ENCODE data around the gene HMCN2. TPM values are rescaled to one million over a fixed set of nuclear protein-coding genes. Genes with fewer than 3 reads are reported as not detected.
"Not testable (repeated sequence)": the region's sequence is repeated elsewhere in the genome, so short reads cannot be mapped to it uniquely, and the experiment has no call there.

Gene HMCN2
- total RNA-seq, 1 experiment from 2014 or later = not detected

- H3K9me3 Mint-ChIP-seq (ENCODE audit: unreplicated experiment) = no peaks in the 10 kb centered on the region
- TF ChIP-seq, protein P1, sequence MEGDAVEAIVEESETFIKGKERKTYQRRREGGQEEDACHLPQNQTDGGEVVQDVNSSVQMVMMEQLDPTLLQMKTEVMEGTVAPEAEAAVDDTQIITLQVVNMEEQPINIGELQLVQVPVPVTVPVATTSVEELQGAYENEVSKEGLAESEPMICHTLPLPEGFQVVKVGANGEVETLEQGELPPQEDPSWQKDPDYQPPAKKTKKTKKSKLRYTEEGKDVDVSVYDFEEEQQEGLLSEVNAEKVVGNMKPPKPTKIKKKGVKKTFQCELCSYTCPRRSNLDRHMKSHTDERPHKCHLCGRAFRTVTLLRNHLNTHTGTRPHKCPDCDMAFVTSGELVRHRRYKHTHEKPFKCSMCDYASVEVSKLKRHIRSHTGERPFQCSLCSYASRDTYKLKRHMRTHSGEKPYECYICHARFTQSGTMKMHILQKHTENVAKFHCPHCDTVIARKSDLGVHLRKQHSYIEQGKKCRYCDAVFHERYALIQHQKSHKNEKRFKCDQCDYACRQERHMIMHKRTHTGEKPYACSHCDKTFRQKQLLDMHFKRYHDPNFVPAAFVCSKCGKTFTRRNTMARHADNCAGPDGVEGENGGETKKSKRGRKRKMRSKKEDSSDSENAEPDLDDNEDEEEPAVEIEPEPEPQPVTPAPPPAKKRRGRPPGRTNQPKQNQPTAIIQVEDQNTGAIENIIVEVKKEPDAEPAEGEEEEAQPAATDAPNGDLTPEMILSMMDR (IDR thresholded peaks at IDR 0.05; ENCODE audit: unreplicated experiment) = no peak
- H3K36me3 Mint-ChIP-seq (ENCODE audit: insufficient read depth, unreplicated experiment) = no peaks in the 10 kb centered on the region
- DNase-seq (ENCODE audit: unreplicated experiment) = no peak
- peaks cover 8% of the 10 kb centered on the region for H3K4me1 Mint-ChIP-seq (ENCODE audit: insufficient read depth, unreplicated experiment)
- BruUV-seq (replicated peaks) = no TSS peak
- H3K27ac Mint-ChIP-seq (ENCODE audit: low read depth, unreplicated experiment) = no peak overlapping the region
- peaks cover 10% of the 10 kb centered on the region for H3K27me3 Mint-ChIP-seq (ENCODE audit: insufficient read depth, unreplicated experiment)
- intact Hi-C loops (cut with micrococcal nuclease) = no loop called here
- no peak overlapping the region for H3K4me3 Mint-ChIP-seq (ENCODE audit: unreplicated experiment)
- POLR2A ChIA-PET = no interaction called here
- CTCF ChIA-PET = interaction anchor here (0.6 to 0.7 kb wide), 2 partner anchors 13 to 60 kb away, joined by 3 to 5 read pairs; no protein-coding TSS in a partner anchor
These were observed 131.0 kb downstream of the HMCN2 start for GRCh38 chr9:130396581-130396980.

DNA sequence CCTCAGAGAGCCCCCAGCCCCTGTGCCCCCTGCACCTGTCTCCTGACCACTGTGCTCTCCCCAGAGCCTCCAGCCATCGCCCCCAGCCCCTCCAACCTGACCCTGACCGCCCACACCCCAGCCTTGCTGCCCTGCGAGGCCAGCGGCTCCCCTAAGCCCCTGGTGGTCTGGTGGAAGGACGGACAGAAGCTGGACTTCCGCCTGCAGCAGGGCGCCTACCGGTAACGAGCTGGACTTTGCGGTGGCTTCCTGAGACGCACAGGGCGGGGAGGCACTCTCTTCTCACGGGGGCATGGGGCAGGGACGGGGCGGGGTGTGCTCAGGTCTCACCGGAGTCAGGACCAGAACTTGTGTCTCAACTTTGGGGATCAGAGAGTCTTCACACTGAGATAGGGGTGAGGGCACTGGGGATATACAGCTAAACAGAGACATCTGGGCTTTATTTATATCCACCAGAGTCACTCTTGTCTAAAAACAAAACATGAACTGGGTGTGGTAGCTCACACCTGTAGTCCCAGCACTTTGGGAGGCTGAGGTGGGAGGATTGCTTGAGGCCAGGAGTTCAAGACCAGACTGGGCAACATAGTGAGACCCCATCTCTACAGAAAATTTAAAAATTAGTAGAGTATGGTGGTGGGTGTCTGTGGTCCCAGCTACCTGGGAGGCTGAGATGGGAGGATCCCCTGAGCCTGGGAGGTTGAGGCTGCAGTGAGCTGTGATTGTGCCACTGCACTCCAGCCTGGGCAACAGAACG is 133.1 kb downstream of the HMCN2 start:
- no peak for DNase-seq (ENCODE audit: unreplicated experiment)
- H3K9me3 Mint-ChIP-seq (ENCODE audit: unreplicated experiment) = no peaks in the 10 kb centered on the region
- no peak overlapping the region for H3K4me3 Mint-ChIP-seq (ENCODE audit: unreplicated experiment)
- no peaks in the 10 kb centered on the region for H3K4me1 Mint-ChIP-seq (ENCODE audit: insufficient read depth, unreplicated experiment)
- no TSS peak for BruUV-seq (replicated peaks)
- ChIA-PET CTCF (interaction anchor here (0.6 kb wide), 2 partner anchors 15 to 56 kb away, joined by 3 read pairs; no protein-coding TSS in a partner anchor), POLR2A (no interaction called here)
- no peaks in the 10 kb centered on the region for H3K36me3 Mint-ChIP-seq (ENCODE audit: insufficient read depth, unreplicated experiment)
- H3K27ac Mint-ChIP-seq (ENCODE audit: low read depth, unreplicated experiment) = no peak overlapping the region
- intact Hi-C loops (cut with micrococcal nuclease) = no loop called here
- TF ChIP-seq, protein P1 (IDR thresholded peaks at IDR 0.05; ENCODE audit: unreplicated experiment) = no peak
- H3K27me3 Mint-ChIP-seq (ENCODE audit: insufficient read depth, unreplicated experiment) = peaks cover 10% of the 10 kb centered on the region

DNA sequence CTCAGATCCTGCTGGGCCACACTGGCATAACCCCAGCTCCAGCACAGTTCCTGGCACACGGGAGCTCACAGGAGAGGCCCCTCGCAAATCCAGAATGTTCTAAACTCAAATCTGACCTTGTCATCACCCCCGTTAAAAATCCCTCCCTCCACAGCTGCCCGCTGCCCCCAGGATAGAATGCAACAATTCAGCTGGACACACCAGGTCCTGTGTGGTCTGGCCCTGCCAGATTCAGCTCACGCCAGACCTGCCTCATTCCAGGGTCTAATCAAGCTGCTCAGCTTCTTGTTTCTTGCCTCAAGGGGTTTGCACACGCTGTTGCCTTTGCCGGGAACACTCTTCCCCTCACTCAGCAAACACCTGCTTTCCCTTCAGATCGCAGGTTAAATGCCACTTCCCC is 134.2 kb downstream of the HMCN2 start:
- Mint-ChIP-seq H3K9me3 (ENCODE audit: unreplicated experiment) (no peaks in the 10 kb centered on the region), H3K27ac (ENCODE audit: low read depth, unreplicated experiment) (no peak overlapping the region), H3K36me3 (ENCODE audit: insufficient read depth, unreplicated experiment) (no peaks in the 10 kb centered on the region), H3K4me1 (ENCODE audit: insufficient read depth, unreplicated experiment) (no peaks in the 10 kb centered on the region), H3K27me3 (ENCODE audit: insufficient read depth, unreplicated experiment) (peaks cover 10% of the 10 kb centered on the region), H3K4me3 (ENCODE audit: unreplicated experiment) (no peak overlapping the region)
- no peak for DNase-seq (ENCODE audit: unreplicated experiment)
- intact Hi-C loops (cut with micrococcal nuclease) = no loop called here
- no TSS peak for BruUV-seq (replicated peaks)
- ChIA-PET CTCF (interaction anchor here (1.1 kb wide), 1 partner anchor 301 kb away, joined by 3 read pairs; no protein-coding TSS in a partner anchor), POLR2A (no interaction called here)
- TF ChIP-seq, protein P1 (IDR thresholded peaks at IDR 0.05; ENCODE audit: unreplicated experiment) = no peak

- DNase-seq (ENCODE audit: unreplicated experiment) = no peak
- CTCF ChIA-PET = interaction anchor here (0.6 kb wide), 1 partner anchor 291 kb away, joined by 3 read pairs; no protein-coding TSS in a partner anchor
- intact Hi-C loops (cut with micrococcal nuclease) = no loop called here
- Mint-ChIP-seq H3K4me3 (ENCODE audit: unreplicated experiment) (no peak overlapping the region), H3K36me3 (ENCODE audit: insufficient read depth, unreplicated experiment) (no peaks in the 10 kb centered on the region), H3K27ac (ENCODE audit: low read depth, unreplicated experiment) (no peak overlapping the region), H3K4me1 (ENCODE audit: insufficient read depth, unreplicated experiment) (no peaks in the 10 kb centered on the region), H3K27me3 (ENCODE audit: insufficient read depth, unreplicated experiment) (peaks cover 10% of the 10 kb centered on the region), H3K9me3 (ENCODE audit: unreplicated experiment) (no peaks in the 10 kb centered on the region)
- POLR2A ChIA-PET = no interaction called here
- BruUV-seq (replicated peaks) = no TSS peak
- TF ChIP-seq, protein P1 (IDR thresholded peaks at IDR 0.05; ENCODE audit: unreplicated experiment) = no peak
These were observed 135.3 kb downstream of the HMCN2 start for GRCh38 chr9:130400870-130401269.

DNA sequence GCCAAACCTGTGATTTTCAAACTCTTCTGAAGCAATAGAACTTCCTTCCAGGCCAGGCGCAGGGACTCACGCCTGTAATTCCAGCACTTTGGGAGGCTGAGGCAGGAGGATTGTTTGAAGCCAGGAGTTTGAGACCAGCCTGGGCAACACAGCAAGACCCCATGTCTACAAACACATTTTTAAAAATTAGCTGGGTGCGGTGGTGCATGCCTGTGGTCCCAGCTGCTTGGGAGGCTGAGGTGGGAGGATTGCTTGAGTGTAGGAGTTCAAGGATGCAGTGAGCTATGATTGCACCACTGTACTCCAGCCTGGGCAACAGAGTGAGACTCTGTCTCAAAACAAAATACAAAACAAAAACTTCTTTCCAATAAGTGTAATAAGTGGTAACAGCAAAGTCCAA is 136.2 kb downstream of the HMCN2 start:
- POLR2A ChIA-PET; H3K4me1 Mint-ChIP-seq (ENCODE audit: insufficient read depth, unreplicated experiment); H3K27ac Mint-ChIP-seq (ENCODE audit: low read depth, unreplicated experiment); H3K36me3 Mint-ChIP-seq (ENCODE audit: insufficient read depth, unreplicated experiment); BruUV-seq (replicated peaks); H3K4me3 Mint-ChIP-seq (ENCODE audit: unreplicated experiment); H3K27me3 Mint-ChIP-seq (ENCODE audit: insufficient read depth, unreplicated experiment); intact Hi-C loops (cut with micrococcal nuclease); DNase-seq (ENCODE audit: unreplicated experiment); H3K9me3 Mint-ChIP-seq (ENCODE audit: unreplicated experiment): not testable (repeated sequence)
- CTCF ChIA-PET = interaction anchor here (0.6 kb wide), 1 partner anchor 292 kb away, joined by 3 read pairs; no protein-coding TSS in a partner anchor
